Kidney (tissue), 14 donors: ENCODE data around the gene COL9A1. TPM values are rescaled to one million over a fixed set of nuclear protein-coding genes. Genes with fewer than 3 reads are reported as not detected.

Experiments used
- DNase-seq, 5 donors: peaks; one replicate each; pipeline ENCODE4 v3.0.0-alpha.2; 2013 to 2020
- FAIRE-seq: peaks from 2 replicates; lab custom pipeline; 2012; peaks lifted over from hg19 to GRCh38; lab: Jason Lieb, UNC
- H3K27ac ChIP-seq, 2 donors: one replicate each; pipeline ENCODE4 v1.7.0; 2013; ENCODE audit warnings: low read depth in 2 of 2, low read length in 2 of 2, inconsistent platforms in 1 of 2
- H3K27me3 ChIP-seq: one replicate; pipeline ENCODE4 v1.7.1; 2013; ENCODE audit warnings: low read length, inconsistent platforms; ENCODE audit not compliant: control insufficient read depth, insufficient read depth
- H3K36me3 ChIP-seq, 3 donors: one replicate each; pipeline versions ENCODE4 v1.7.0 to v1.7.1; 2013; ENCODE audit warnings: low read length in 3 of 3, control low read depth in 1 of 3, inconsistent platforms in 1 of 3; ENCODE audit not compliant: insufficient read depth in 3 of 3, control insufficient read depth in 2 of 3
- H3K4me1 ChIP-seq, 3 donors: one replicate each; pipeline versions ENCODE4 v1.7.0 to v1.7.1; 2013; ENCODE audit warnings: low read length in 3 of 3, inconsistent platforms in 1 of 3, low read depth in 1 of 3; ENCODE audit not compliant: control insufficient read depth in 2 of 3, insufficient read depth in 2 of 3
- H3K4me3 ChIP-seq, 3 donors: one replicate each; pipeline versions ENCODE4 v1.7.0 to v1.8.1; 2013; ENCODE audit warnings: low read length in 3 of 3, control low read depth in 1 of 3, inconsistent platforms in 1 of 3
- H3K9ac ChIP-seq, 3 donors: one replicate each; pipeline versions ENCODE4 v1.7.0 to v1.7.1; 2013; ENCODE audit warnings: low read length in 3 of 3, control low read depth in 1 of 3, inconsistent platforms in 1 of 3
- H3K9me3 ChIP-seq, 3 donors: one replicate each; pipeline versions ENCODE4 v1.7.0 to v1.7.1; 2013; ENCODE audit warnings: low read length in 3 of 3, control low read depth in 1 of 3, inconsistent platforms in 1 of 3; ENCODE audit not compliant: control insufficient read depth in 2 of 3, insufficient read depth in 1 of 3
- intact Hi-C: fragments of 100-400 bp; cut with DNase I; formaldehyde crosslinking; loops from one replicate; pipeline ENCODE4 v1.11.1; 2022
- polyA plus RNA-seq: library from polyadenylated mRNA; stranded (reverse); fragments of 350-450 nt; fragmentation: Illumina TruSeq; extraction: RNeasy Lipid Tissue Mini Kit (QIAGEN cat#74804); gene quantifications from one replicate; pipeline ENCODE4 v1.2.3, GENCODE V29; 2014; ENCODE audit warnings: low read depth, low replicate concordance; ENCODE audit not compliant: insufficient read depth
- total RNA-seq: library from RNA; stranded (reverse); fragmentation: NEBNext Ultra II Directional; extraction: Animal tissue kit (Norgen Biotek cat#: 25700); gene quantifications from one replicate; pipeline ENCODE4 v1.2.1, GENCODE V29; 2021
- TF ChIP-seq, protein P1 (sequence below): IDR thresholded peaks from 3 replicates; pipeline ENCODE4 v1.5.1; 2012; ENCODE audit warnings: mild to moderate bottlenecking, moderate library complexity, borderline replicate concordance; ENCODE audit not compliant: insufficient read depth; ENCODE audit errors: extremely low read depth
- donor health status: control.
- donor health status: control.
- donor health status: control.
- donor health status: control.
- donor health status: control.
- donor health status: DM: yes; HTN: yes; CAD: no.
- donor health status: Normal renal cell carcinoma (clear cell type).

COL9A1 gene
- total and polyA plus RNA-seq, 2 donors from 2014 or later, result 0.19 to 0.22 TPM

DNA sequence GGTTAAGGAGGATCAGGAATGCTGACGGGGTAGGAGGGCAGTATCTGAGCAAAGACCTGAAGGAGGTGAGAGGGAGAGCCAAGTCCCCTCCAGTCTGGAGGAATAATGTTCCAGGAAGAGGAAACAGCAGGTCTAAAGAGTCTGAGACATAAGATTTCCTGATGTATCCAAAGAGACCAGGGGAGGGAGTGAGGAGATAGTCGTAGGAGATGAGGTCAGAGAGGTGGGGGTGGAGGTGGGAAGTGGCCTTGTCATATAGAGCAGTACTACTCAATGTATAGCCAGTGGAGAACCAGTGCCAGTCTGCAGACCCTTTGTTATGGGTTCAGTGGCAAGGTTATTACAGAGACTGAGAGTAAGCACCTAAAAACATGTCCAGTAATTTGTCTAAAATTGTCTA is 130.6 kb downstream of the COL9A1 start:
- Histone ChIP-seq H3K27me3 (no peaks in the 10 kb centered on the region), H3K9ac (no peak overlapping the region), H3K36me3 (no peaks in the 10 kb centered on the region), H3K4me1 (no peaks in the 10 kb centered on the region), H3K4me3 (no peak overlapping the region), H3K9me3 (no peaks in the 10 kb centered on the region), H3K27ac (no peak overlapping the region)
- intact Hi-C loops, result no loop called here
- DNase-seq (no peak), FAIRE-seq (no peak)
- TF ChIP-seq, protein P1, sequence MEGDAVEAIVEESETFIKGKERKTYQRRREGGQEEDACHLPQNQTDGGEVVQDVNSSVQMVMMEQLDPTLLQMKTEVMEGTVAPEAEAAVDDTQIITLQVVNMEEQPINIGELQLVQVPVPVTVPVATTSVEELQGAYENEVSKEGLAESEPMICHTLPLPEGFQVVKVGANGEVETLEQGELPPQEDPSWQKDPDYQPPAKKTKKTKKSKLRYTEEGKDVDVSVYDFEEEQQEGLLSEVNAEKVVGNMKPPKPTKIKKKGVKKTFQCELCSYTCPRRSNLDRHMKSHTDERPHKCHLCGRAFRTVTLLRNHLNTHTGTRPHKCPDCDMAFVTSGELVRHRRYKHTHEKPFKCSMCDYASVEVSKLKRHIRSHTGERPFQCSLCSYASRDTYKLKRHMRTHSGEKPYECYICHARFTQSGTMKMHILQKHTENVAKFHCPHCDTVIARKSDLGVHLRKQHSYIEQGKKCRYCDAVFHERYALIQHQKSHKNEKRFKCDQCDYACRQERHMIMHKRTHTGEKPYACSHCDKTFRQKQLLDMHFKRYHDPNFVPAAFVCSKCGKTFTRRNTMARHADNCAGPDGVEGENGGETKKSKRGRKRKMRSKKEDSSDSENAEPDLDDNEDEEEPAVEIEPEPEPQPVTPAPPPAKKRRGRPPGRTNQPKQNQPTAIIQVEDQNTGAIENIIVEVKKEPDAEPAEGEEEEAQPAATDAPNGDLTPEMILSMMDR, result no peak

DNA sequence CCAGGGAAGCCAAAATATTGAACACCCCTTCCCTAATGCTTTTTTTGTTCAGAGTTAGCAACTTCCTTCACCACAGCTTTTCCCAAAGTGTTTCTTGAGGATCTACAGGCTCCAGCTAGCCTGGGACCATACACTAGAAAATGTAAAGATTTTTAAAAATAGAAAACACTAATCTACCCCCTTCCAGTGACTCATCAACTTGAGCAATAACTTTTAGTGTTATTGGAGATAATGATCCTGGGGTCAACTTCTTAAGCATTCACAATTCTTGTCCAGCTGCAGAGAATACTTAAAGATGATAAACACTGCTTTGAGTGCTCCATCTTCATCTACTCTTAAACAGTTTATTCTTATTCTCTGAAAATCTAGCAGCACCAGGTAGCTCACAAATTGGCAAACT is 131.6 kb downstream of the COL9A1 start:
- H3K4me3 ChIP-seq, result no peak overlapping the region
- H3K27ac ChIP-seq, result no peak overlapping the region
- intact Hi-C loops, result no loop called here
- no peaks in the 10 kb centered on the region for H3K36me3 ChIP-seq
- no peaks in the 10 kb centered on the region for H3K9me3 ChIP-seq
- no peaks in the 10 kb centered on the region for H3K4me1 ChIP-seq
- H3K27me3 ChIP-seq, result no peaks in the 10 kb centered on the region
- DNase-seq, result no peak
- TF ChIP-seq, protein P1, result no peak
- no peak for FAIRE-seq
- no peak overlapping the region for H3K9ac ChIP-seq

- DNase-seq (no peak), FAIRE-seq (no peak)
- Histone ChIP-seq H3K4me1 (no peaks in the 10 kb centered on the region), H3K36me3 (no peaks in the 10 kb centered on the region), H3K4me3 (no peak overlapping the region), H3K9me3 (no peaks in the 10 kb centered on the region), H3K27ac (no peak overlapping the region), H3K27me3 (no peaks in the 10 kb centered on the region), H3K9ac (no peak overlapping the region)
- intact Hi-C loops, result no loop called here
- TF ChIP-seq, protein P1, result no peak
These were observed 134.1 kb downstream of the COL9A1 start for GRCh38 chr6:70168681-70169377.

Other genes starting within 250 kb of the COL9A1 start
- gene FAM135A, start 110.4 kb upstream of the COL9A1 start, total RNA-seq, result 48.4 TPM
- gene FAM135A, start 110.4 kb upstream of the COL9A1 start, polyA plus RNA-seq, result 8.5 TPM